DOHH2 (cell line): ENCODE measurements around the gene NRXN3.

ENCODE experiments used
- H3F3A ChIP-seq: fragments of 200-600 bp; sonication (generic), shearing (Covaris generic); 2 replicates; pipeline ENCODE4 v1.6.0; 2016; ENCODE audit warnings: antibody characterized with exemption, mild to moderate bottlenecking; ENCODE audit not compliant: control insufficient read depth, insufficient read depth
- H3K27ac ChIP-seq: fragments of 200-600 bp; sonication (generic); 2 replicates; pipeline ENCODE4 v1.5.1; 2014; ENCODE audit warnings: low read depth, mild to moderate bottlenecking, low read length, moderate library complexity
- H3K27me3 ChIP-seq: fragments of 200-600 bp; sonication (generic); 2 replicates; pipeline ENCODE4 v1.6.1; 2014; ENCODE audit warnings: mild to moderate bottlenecking, low read length, mixed read lengths; ENCODE audit not compliant: control insufficient read depth
- H3K36me3 ChIP-seq: fragments of 200-600 bp; sonication (generic); 2 replicates; pipeline ENCODE4 v1.6.1; 2014; ENCODE audit warnings: mild to moderate bottlenecking, low read length, moderate library complexity, mixed read lengths; ENCODE audit not compliant: control insufficient read depth
- H3K4me1 ChIP-seq: fragments of 200-600 bp; sonication (generic); 2 replicates; pipeline ENCODE4 v1.6.1; 2014; ENCODE audit warnings: mild to moderate bottlenecking, low read length, mixed read lengths; ENCODE audit not compliant: control insufficient read depth
- H3K4me2 ChIP-seq: fragments of 200-600 bp; sonication (generic); 2 replicates; pipeline ENCODE4 v1.6.0; 2014; ENCODE audit warnings: mild to moderate bottlenecking, low read length, moderate library complexity
- H3K4me3 ChIP-seq: fragments of 200-600 bp; sonication (generic); 2 replicates; pipeline ENCODE4 v1.5.1; 2014; ENCODE audit warnings: mild to moderate bottlenecking, low read length, mixed read lengths
- H3K79me2 ChIP-seq: fragments of 200-600 bp; sonication (generic); 2 replicates; pipeline ENCODE4 v1.6.1; 2014; ENCODE audit warnings: mild to moderate bottlenecking, low read length, mixed read lengths; ENCODE audit not compliant: control insufficient read depth
- H3K9me2 ChIP-seq: fragments of 200-600 bp; sonication (generic); replicated peaks from 2 replicates; pipeline ENCODE4 v1.6.1; 2014; ENCODE audit warnings: mild to moderate bottlenecking, low read length, mixed read lengths; ENCODE audit not compliant: control insufficient read depth
- H3K9me3 ChIP-seq: fragments of 200-600 bp; sonication (generic); 2 replicates; pipeline ENCODE4 v1.6.1; 2014; ENCODE audit warnings: antibody characterized with exemption, low read length, mixed read lengths; ENCODE audit not compliant: control insufficient read depth, insufficient read depth
- H4K20me1 ChIP-seq: fragments of 200-600 bp; sonication (generic); 2 replicates; pipeline ENCODE4 v1.6.0; 2014; ENCODE audit warnings: low read depth, mild to moderate bottlenecking, antibody characterized with exemption, low read length, moderate library complexity; ENCODE audit not compliant: control insufficient read depth, insufficient read depth
- EZH2phosphoT487 ChIP-seq: fragments of 200-600 bp; sonication (generic); IDR thresholded peaks from 2 replicates; pipeline ENCODE4 v1.6.1; 2017; ENCODE audit warnings: borderline replicate concordance, mild to moderate bottlenecking, antibody characterized with exemption, low read length, moderate library complexity, mixed read lengths
- TF ChIP-seq, protein P1 (sequence below): fragments of 200-600 bp; sonication (generic); IDR thresholded peaks from one replicate; pipeline ENCODE4 v1.5.1; 2014; ENCODE audit warnings: antibody characterized with exemption, mild to moderate bottlenecking, low read depth, low read length; ENCODE audit not compliant: poor library complexity, severe bottlenecking

Gene NRXN3

GRCh38 chr14:79783041-79783440 lies 1612.9 kb downstream of the NRXN3 start:
- H3K79me2 ChIP-seq, result no peaks in the 10 kb centered on the region
- H3K36me3 ChIP-seq, result no peaks in the 10 kb centered on the region
- no peaks in the 10 kb centered on the region for H3K9me2 ChIP-seq
- no peaks in the 10 kb centered on the region for H3K4me1 ChIP-seq
- no peaks in the 10 kb centered on the region for H3K27me3 ChIP-seq
- H3K4me3 ChIP-seq, result no peak overlapping the region
- H3F3A ChIP-seq, result no peaks in the 10 kb centered on the region
- H3K9me3 ChIP-seq, result no peaks in the 10 kb centered on the region
- H4K20me1 ChIP-seq, result no peaks in the 10 kb centered on the region
- TF ChIP-seq, protein P1, sequence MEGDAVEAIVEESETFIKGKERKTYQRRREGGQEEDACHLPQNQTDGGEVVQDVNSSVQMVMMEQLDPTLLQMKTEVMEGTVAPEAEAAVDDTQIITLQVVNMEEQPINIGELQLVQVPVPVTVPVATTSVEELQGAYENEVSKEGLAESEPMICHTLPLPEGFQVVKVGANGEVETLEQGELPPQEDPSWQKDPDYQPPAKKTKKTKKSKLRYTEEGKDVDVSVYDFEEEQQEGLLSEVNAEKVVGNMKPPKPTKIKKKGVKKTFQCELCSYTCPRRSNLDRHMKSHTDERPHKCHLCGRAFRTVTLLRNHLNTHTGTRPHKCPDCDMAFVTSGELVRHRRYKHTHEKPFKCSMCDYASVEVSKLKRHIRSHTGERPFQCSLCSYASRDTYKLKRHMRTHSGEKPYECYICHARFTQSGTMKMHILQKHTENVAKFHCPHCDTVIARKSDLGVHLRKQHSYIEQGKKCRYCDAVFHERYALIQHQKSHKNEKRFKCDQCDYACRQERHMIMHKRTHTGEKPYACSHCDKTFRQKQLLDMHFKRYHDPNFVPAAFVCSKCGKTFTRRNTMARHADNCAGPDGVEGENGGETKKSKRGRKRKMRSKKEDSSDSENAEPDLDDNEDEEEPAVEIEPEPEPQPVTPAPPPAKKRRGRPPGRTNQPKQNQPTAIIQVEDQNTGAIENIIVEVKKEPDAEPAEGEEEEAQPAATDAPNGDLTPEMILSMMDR, result no peak
- no peak for TF ChIP-seq EZH2phosphoT487
- H3K4me2 ChIP-seq, result no peak overlapping the region
- no peak overlapping the region for H3K27ac ChIP-seq

DNA sequence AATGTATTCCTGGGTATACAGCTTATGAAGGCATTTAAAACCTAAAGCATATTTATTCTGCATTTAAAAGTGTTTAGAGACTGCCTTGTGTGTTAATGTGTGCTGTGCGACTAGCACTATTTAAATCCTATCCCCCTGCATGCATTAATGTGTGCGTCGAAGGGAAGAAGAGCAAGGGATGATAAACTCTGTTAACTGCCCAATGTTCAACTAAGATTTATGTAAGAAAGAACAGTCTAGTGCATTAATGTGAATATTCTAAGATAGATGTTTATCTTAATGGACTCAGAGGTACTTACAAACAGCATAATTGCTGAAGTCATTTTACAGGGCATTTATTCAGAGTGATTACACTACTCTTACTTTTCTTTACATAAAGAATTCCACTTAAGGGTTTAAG lies 1616.3 kb downstream of the NRXN3 start:
- H3K9me3 ChIP-seq, result no peaks in the 10 kb centered on the region
- H3K4me2 ChIP-seq, result no peak overlapping the region
- H4K20me1 ChIP-seq, result no peaks in the 10 kb centered on the region
- TF ChIP-seq EZH2phosphoT487, result no peak
- TF ChIP-seq, protein P1, result no peak
- H3K4me1 ChIP-seq, result no peaks in the 10 kb centered on the region
- H3K27ac ChIP-seq, result no peak overlapping the region
- no peak overlapping the region for H3K4me3 ChIP-seq
- H3F3A ChIP-seq, result no peaks in the 10 kb centered on the region
- H3K36me3 ChIP-seq, result no peaks in the 10 kb centered on the region
- no peaks in the 10 kb centered on the region for H3K9me2 ChIP-seq
- H3K27me3 ChIP-seq, result no peaks in the 10 kb centered on the region
- H3K79me2 ChIP-seq, result no peaks in the 10 kb centered on the region

DNA sequence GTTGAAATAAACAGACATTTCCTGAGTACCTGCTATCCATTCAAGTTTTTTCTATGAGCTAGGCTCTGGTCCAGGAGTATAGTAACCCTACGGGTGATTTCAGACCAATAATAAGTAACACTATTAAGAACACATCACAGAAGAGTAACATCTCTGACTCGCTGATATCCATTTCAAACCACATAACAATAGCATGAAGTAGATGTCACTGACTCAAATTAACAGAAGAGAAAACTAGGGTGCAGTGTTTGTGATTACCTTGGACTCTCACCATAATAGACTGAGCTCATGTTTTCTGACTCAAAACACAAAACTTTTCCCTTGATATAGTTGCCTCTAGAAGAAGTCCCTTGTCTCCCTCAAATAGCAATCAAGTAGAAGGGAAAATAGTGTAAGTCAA lies 1618.2 kb downstream of the NRXN3 start:
- H3K79me2 ChIP-seq, result no peaks in the 10 kb centered on the region
- no peaks in the 10 kb centered on the region for H3K9me2 ChIP-seq
- H3K9me3 ChIP-seq, result no peaks in the 10 kb centered on the region
- no peaks in the 10 kb centered on the region for H3K36me3 ChIP-seq
- no peaks in the 10 kb centered on the region for H3K27me3 ChIP-seq
- H3K4me2 ChIP-seq, result no peak overlapping the region
- TF ChIP-seq EZH2phosphoT487, result no peak
- TF ChIP-seq, protein P1, result no peak
- H3K4me1 ChIP-seq, result no peaks in the 10 kb centered on the region
- no peak overlapping the region for H3K27ac ChIP-seq
- no peak overlapping the region for H3K4me3 ChIP-seq
- H3F3A ChIP-seq, result no peaks in the 10 kb centered on the region
- H4K20me1 ChIP-seq, result no peaks in the 10 kb centered on the region
